ENCODE data around the gene CUX1.
"Not testable (repeated sequence)": the region's sequence is repeated elsewhere in the genome, so short reads cannot be mapped to it uniquely, and the experiment has no call there.

Gene CUX1

DNA sequence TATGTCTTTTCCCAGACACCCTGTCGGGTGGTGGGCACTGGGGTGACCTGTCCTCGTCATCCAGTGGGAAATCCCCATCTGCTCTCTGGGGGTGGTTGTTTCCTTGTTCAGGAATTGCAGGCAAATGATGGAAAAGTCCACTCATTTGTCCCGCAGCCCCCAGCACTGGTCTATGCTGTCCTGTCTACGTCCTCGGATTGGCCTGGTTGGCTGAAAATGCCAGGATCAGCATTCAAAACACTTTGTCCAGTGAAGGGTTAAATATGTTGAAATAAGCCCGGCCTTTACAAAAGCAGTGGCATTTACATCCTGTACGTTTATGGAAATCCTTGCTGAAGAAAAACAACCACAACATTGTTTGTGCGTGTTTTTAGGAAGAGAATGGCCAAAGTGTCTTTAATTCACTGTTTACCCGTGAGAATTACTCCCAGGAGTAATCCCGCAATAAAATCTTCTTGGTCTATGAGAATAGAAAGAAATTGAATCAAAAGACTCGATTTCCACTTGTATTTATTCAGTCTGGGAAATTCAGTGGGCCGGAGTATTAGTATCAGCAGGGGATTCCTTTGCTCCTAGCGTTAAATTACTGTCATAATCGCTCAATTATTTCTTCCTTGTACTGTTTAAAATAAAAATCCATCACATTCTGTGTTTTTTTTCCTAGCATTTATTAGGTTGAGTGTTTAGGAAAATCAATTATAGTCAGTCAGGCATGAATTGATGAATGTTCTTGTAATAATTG, 352.4 kb downstream of the CUX1 start:
- peak; percentile 53 for DNase-seq

- peak; percentile 53 for DNase-seq
Observed at GRCh38 chr7:102170393-102170970, 353.1 kb downstream of the CUX1 start.

- DNase-seq, result no peak
Observed at GRCh38 chr7:102173669-102174068, 356.2 kb downstream of the CUX1 start.

DNA sequence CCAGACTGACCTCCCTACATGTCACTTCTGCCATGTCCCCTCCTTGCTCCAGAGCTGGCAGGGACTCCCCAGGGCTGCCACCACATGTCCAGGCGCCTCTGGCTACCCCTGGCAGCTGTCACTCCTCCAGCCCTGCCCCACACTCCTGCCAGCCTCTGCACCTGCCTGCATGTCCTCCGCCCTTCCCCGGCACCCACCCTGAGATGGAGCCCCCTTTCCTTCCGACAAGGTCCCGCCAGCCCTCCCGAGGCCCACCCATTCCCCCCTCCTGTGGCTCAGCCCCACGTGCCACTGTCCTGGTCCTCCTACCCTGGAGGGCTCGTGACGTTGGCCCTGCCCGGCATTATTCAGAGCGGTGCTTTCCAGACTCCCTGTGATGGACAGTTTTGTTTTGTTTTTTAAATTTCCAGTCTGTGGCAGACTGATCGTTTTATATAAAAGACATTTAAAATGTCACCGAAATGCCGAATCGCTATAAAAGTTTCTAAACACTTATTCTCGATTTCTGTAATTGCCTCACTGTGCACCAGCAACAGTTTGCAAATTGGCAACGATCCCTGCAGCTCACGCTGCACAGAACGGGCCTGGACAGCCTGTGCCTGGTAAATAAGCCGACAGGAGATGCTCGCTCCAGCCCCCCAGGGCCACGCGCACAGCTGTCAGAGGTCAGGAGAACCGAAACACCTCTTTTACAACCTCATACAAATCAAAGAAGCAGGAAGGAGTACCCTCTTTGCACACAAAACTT, 358.2 kb downstream of the CUX1 start:
- no peak for DNase-seq

DNA sequence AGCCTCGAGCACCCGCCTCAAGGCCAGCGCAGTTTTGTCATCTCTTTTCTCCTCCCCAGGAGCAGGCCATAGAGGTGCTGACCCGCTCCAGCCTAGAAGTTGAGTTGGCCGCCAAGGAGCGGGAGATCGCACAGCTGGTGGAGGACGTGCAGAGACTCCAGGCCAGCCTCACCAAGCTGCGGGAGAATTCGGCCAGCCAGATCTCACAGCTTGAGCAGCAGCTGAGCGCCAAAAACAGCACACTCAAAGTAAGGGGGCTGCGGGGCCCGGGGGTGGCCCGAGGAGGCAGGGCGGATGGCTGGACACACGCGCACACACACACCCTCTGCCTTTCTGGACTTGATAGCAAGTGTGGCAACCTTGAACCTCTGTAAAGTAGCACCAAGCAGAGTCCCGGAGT, 361.0 kb downstream of the CUX1 start:
- no peak for DNase-seq

DNA sequence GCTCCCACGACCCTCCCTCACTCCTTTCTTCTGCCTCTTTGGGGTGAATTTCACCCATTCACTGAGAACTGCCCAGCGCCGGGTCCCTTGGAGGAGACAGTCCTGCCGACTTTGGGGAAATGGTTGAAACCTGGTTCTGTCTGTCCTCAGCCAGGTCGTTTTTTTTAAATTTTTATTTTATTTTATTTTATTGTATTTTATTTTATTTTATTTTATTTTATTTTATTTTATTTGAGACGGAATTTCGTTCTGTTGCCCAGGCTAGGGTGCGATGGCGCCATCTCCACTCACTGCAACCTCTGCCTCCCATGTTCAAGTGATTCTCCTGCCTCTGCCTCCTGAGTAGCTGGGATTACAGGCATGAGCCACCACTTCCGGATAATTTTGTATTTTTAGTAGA, 363.3 kb downstream of the CUX1 start:
- no peak for DNase-seq

GRCh38 chr7:102181517-102181916, 364.1 kb downstream of the CUX1 start:
- no peak for DNase-seq

- DNase-seq, result no peak
Observed at GRCh38 chr7:102182016-102182415, 364.6 kb downstream of the CUX1 start.

DNA sequence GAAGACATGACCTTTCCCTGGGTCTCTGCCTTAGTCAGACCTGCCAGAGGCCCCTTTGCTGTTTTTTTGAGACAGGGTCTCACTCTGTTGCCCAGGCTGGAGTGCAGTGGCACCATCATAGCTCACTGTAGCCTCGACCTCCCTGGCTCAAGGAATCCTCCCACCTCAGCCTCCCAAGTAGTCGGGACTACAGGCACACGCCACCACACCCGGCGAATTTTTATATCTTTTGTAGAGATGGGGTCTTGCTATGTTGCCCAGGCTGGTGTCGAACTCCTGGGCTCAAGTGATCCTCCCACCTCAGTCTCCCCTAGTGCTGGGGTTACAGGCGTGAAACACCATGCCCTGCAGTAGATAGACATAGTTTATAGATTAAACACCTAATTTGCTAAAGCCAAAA, 366.4 kb downstream of the CUX1 start:
- not testable (repeated sequence) for DNase-seq

GRCh38 chr7:102184303-102184702, 366.9 kb downstream of the CUX1 start:
- DNase-seq, result no peak

- no peak for DNase-seq
Observed at GRCh38 chr7:102185796-102186195, 368.4 kb downstream of the CUX1 start.

DNA sequence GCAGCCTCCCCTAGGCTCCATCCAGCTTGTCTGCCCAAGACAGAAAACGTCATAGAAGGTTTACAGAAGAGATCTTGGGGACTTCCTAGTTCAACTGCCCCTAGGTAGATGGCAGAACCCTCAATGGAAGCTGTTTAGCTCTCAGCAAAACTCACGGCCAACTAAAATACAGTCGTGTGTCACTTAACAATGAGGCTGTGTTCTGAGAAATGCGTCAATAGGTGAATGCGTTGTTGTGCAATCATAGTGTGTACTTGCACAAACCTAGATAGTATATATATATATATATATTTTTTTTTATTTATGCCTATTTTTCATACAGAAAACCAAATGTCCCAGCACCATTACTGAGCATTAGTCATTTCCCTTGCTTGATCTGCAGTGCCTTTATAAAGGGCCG, 368.9 kb downstream of the CUX1 start:
- no peak for DNase-seq

DNA sequence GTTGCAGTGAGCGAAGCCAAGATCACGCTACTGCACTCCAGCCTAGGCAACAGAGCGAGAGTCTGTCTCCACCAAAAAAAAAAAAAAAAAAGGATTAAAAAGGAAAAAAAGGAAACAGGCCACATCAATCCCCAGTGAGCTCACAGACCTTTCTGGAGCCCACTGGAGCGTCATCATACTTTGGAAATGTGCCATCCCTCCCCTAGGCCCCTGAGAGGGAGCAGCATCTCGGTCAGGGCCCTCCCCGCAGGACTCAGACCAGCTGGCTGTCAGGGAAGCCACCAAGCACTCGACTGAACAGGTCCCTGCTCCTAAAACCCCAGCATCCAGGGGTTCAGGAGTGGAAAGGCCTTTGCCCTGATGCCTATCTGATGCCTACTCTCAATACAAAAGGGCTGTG, 371.3 kb downstream of the CUX1 start:
- DNase-seq, result no peak

DNA sequence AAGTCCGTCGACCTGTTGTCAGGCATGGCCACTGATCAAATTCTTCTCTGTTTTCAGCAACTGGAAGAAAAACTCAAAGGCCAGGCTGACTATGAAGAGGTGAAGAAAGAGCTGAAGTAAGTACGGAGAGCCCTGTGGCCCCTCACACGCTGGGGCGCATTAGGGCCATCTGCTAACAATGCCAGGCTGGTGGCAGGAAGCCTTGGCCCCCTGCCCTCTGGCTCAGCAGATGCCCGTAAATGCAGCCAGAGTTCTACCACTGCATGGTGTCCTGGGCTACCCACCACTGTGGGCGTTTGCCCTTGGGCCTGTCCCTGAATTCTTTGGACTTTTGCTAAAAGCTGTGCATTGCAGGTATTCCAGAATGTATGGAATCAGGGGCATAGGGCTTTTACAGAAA, 372.3 kb downstream of the CUX1 start:
- no peak for DNase-seq

GRCh38 chr7:102190776-102191350, 373.4 kb downstream of the CUX1 start:
- DNase-seq, result no peak

GRCh38 chr7:102191556-102192379, 374.3 kb downstream of the CUX1 start:
- no peak for DNase-seq

- no peak for DNase-seq
Observed at GRCh38 chr7:102192790-102193189, 375.4 kb downstream of the CUX1 start.

DNA sequence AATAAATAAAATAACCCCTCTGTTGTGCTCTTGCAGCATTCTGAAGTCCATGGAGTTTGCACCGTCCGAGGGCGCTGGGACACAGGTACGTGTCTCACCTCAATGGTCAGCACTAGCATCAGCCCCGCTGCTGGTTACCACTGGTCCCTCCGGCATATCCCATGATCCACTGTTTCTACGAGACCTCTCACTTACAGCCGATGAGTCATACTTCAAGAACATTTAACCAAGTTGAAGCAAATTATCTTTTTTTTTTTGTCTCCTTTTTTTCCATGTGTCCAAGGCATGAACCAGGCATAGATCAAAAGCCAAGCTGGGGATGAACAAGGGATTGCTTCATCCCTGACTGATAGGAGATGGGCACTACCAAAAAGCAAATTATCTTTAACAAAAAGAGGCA, 376.4 kb downstream of the CUX1 start:
- DNase-seq, result no peak

- no peak for DNase-seq
Observed at GRCh38 chr7:102195361-102195760, 377.9 kb downstream of the CUX1 start.

DNA sequence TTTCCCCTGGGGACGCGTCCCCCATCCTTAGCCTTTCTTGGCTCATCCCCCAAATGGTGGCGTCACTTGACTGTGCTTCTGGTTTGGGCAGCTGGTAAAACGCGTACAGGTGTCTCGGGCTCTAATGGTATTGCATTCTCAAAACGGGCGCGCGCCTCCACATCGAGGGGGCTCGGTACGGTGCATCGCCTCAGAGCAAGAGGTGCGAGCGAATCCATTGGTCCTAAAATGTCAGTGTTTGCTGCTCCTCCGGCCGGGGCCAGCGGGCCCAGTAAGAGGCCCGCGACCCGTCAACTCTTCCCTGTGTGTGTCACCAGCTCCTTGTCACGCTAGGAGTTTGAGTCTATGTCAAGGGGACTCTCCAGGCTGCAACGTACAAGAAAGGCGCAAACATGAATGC, 378.6 kb downstream of the CUX1 start:
- DNase-seq, result no peak

DNA sequence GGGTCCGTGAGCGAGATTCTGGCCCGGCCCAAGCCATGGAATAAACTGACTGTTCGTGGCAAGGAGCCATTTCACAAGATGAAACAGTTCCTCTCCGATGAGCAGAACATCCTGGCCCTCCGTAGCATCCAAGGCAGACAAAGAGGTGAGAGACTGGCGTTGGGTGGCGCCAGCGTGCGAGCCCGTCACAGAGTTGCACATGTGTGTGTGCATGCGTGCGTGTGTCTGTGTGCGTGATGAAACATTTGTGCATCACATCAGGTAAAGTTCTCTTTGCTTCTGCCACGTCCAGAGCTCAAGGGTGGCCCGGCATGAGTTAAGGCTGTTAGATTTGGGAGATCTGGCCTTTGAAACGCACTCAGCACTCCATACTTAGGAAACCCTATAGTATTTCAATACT, 379.7 kb downstream of the CUX1 start:
- DNase-seq, result no peak

DNA sequence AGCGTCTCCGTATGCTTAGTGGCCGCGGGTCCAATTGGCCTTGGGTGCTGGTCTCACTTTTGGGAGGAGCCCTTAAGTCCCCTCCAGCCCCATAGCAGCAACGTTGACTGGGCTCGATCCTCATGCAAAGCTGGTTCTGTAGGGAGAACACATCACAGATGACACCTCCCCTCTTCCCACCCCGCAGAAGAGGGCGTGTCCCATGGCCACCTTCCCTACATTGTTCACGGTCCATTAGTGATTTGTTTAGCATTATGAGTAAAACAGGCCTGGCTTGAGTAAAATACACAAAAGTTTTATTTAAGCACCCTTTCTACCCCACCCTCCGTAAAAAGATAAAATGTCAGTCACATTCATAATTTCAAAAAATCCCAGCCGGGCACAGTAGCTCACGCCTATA, 380.2 kb downstream of the CUX1 start:
- DNase-seq, result no peak

- DNase-seq, result no peak
Observed at GRCh38 chr7:102198417-102198956, 381.1 kb downstream of the CUX1 start.
